Astrocyte (in vitro differentiated cells and primary cell): ENCODE results near the gene CHAF1A. TPM values are rescaled to one million over a fixed set of nuclear protein-coding genes. Genes with fewer than 3 reads are reported as not detected.

Experiments
- DNase-seq: peaks from one replicate; pipeline ENCODE4 v3.0.0-alpha.2; 2010; ENCODE audit warnings: low read depth
- FAIRE-seq: peaks from 2 replicates; lab custom pipeline; 2011; peaks lifted over from hg19 to GRCh38; lab: Jason Lieb, UNC
- H2AFZ ChIP-seq: 2 replicates; pipeline ENCODE4 v1.6.0; 2012; ENCODE audit warnings: low read depth, low read length, inconsistent platforms
- H3K27ac ChIP-seq: 2 replicates; pipeline ENCODE4 v1.5.1; 2011; ENCODE audit warnings: low read depth, low read length, inconsistent platforms
- H3K27me3 ChIP-seq: 2 replicates; pipeline ENCODE4 v1.6.0; 2011; ENCODE audit warnings: low read length, inconsistent platforms; ENCODE audit not compliant: insufficient read depth
- H3K36me3 ChIP-seq: 2 replicates; pipeline ENCODE4 v1.5.1; 2011; ENCODE audit warnings: low read length, inconsistent platforms; ENCODE audit not compliant: insufficient read depth
- H3K4me1 ChIP-seq: 2 replicates; pipeline ENCODE4 v1.5.1; 2011; ENCODE audit warnings: low read length, inconsistent platforms; ENCODE audit not compliant: insufficient read depth
- H3K4me2 ChIP-seq: 2 replicates; pipeline ENCODE4 v1.6.0; 2012; ENCODE audit warnings: low read length, inconsistent platforms
- H3K4me3 ChIP-seq: 2 replicates; pipeline ENCODE4 v1.5.1; 2011; ENCODE audit warnings: low read depth, mild to moderate bottlenecking, low read length, inconsistent platforms; ENCODE audit not compliant: insufficient read depth
- H3K79me2 ChIP-seq: 2 replicates; pipeline ENCODE4 v1.6.0; 2012; ENCODE audit warnings: mild to moderate bottlenecking, low read length, inconsistent platforms; ENCODE audit not compliant: insufficient read depth
- H3K9ac ChIP-seq: 2 replicates; pipeline ENCODE4 v1.6.0; 2012; ENCODE audit warnings: mild to moderate bottlenecking, low read length, inconsistent platforms
- H3K9me3 ChIP-seq: 2 replicates; pipeline ENCODE4 v1.5.1; 2012; ENCODE audit warnings: low read depth, mild to moderate bottlenecking, low read length, inconsistent platforms; ENCODE audit not compliant: insufficient read depth
- H4K20me1 ChIP-seq: 2 replicates; pipeline ENCODE4 v1.6.0; 2012; ENCODE audit warnings: low read length, inconsistent platforms; ENCODE audit not compliant: insufficient read depth
- H3K27ac Mint-ChIP-seq: one replicate; pipeline ENCODE4 v1.8.0; 2021; ENCODE audit warnings: mild to moderate bottlenecking, mixed read lengths; ENCODE audit not compliant: unreplicated experiment
- H3K27me3 Mint-ChIP-seq: one replicate; pipeline ENCODE4 v1.8.0; 2021; ENCODE audit warnings: low read depth, mixed read lengths; ENCODE audit not compliant: unreplicated experiment
- H3K36me3 Mint-ChIP-seq: one replicate; pipeline ENCODE4 v1.8.0; 2021; ENCODE audit warnings: low read depth, mixed read lengths; ENCODE audit not compliant: unreplicated experiment
- H3K4me1 Mint-ChIP-seq: one replicate; pipeline ENCODE4 v1.8.0; 2021; ENCODE audit warnings: low read depth, mixed read lengths; ENCODE audit not compliant: unreplicated experiment
- H3K4me3 Mint-ChIP-seq: one replicate; pipeline ENCODE4 v1.8.0; 2021; ENCODE audit warnings: mild to moderate bottlenecking, moderate library complexity, mixed read lengths; ENCODE audit not compliant: unreplicated experiment
- H3K9me3 Mint-ChIP-seq: one replicate; pipeline ENCODE4 v1.8.0; 2021; ENCODE audit warnings: mild to moderate bottlenecking, mixed read lengths; ENCODE audit not compliant: unreplicated experiment
- EZH2 ChIP-seq: IDR thresholded peaks from 2 replicates; pipeline ENCODE4 v1.6.1; 2012; ENCODE audit warnings: mild to moderate bottlenecking, low read length, inconsistent platforms; ENCODE audit not compliant: insufficient read depth
- total RNA-seq: library from RNA; stranded (reverse); gene quantifications from 2 replicates; pipeline ENCODE4 v1.2.1, GENCODE V29; 2021
- TF ChIP-seq, protein P1 (sequence below): IDR thresholded peaks from 2 replicates; pipeline ENCODE4 v1.5.1; 2011; ENCODE audit warnings: low read depth, mild to moderate bottlenecking, inconsistent platforms, low read length, moderate library complexity; ENCODE audit not compliant: insufficient read depth

CHAF1A gene
- total RNA-seq, 1 donor from 2014 or later, result 8.5 TPM

GRCh38 chr19:4437103-4437502, 34.7 kb downstream of the CHAF1A start:
- no peak overlapping the region for H3K27ac ChIP-seq
- H3K9ac ChIP-seq, result no peak overlapping the region
- no peak overlapping the region for H3K4me3 ChIP-seq
- no peaks in the 10 kb centered on the region for H3K4me1 ChIP-seq
- DNase-seq (no peak), FAIRE-seq (no peak)
- H4K20me1 ChIP-seq, result no peaks in the 10 kb centered on the region
- no peaks in the 10 kb centered on the region for H3K9me3 ChIP-seq
- H3K4me3 Mint-ChIP-seq, result no peak overlapping the region
- no peaks in the 10 kb centered on the region for H3K9me3 Mint-ChIP-seq
- no peaks in the 10 kb centered on the region for H3K79me2 ChIP-seq
- H3K4me1 Mint-ChIP-seq, result peaks cover 4% of the 10 kb centered on the region
- H2AFZ ChIP-seq, result no peak overlapping the region
- H3K36me3 ChIP-seq, result peaks cover 5% of the 10 kb centered on the region
- H3K27me3 Mint-ChIP-seq, result no peaks in the 10 kb centered on the region
- no peak for TF ChIP-seq EZH2
- TF ChIP-seq, protein P1, sequence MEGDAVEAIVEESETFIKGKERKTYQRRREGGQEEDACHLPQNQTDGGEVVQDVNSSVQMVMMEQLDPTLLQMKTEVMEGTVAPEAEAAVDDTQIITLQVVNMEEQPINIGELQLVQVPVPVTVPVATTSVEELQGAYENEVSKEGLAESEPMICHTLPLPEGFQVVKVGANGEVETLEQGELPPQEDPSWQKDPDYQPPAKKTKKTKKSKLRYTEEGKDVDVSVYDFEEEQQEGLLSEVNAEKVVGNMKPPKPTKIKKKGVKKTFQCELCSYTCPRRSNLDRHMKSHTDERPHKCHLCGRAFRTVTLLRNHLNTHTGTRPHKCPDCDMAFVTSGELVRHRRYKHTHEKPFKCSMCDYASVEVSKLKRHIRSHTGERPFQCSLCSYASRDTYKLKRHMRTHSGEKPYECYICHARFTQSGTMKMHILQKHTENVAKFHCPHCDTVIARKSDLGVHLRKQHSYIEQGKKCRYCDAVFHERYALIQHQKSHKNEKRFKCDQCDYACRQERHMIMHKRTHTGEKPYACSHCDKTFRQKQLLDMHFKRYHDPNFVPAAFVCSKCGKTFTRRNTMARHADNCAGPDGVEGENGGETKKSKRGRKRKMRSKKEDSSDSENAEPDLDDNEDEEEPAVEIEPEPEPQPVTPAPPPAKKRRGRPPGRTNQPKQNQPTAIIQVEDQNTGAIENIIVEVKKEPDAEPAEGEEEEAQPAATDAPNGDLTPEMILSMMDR, result no peak
- H3K27me3 ChIP-seq, result no peaks in the 10 kb centered on the region
- no peak overlapping the region for H3K27ac Mint-ChIP-seq
- no peak overlapping the region for H3K4me2 ChIP-seq
- peaks cover 11% of the 10 kb centered on the region for H3K36me3 Mint-ChIP-seq

DNA sequence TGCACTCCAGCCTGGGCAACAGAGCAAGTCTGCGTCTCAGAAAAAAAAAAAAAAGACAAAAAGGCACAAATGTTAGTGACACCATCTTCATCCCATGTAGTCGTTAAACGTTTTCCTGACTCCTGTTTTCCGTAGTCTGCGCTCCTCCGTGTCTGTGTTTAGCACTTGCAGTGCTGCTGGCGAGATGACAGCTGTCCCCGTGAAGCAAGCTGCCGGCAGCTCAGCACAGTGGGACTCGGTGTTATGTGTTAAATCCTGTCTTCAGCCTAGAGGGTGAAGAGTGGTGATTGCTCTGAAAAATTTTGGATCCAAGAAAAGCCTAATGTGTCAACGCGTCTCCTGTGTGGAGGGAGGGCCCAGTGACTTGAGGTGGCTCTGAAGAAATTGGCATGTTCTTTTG, 36.8 kb downstream of the CHAF1A start:
- Histone ChIP-seq H3K27me3 (no peaks in the 10 kb centered on the region), H3K79me2 (no peaks in the 10 kb centered on the region), H3K4me2 (no peak overlapping the region), H2AFZ (no peak overlapping the region), H3K27ac (no peak overlapping the region), H3K9me3 (no peaks in the 10 kb centered on the region), H3K9ac (no peak overlapping the region), H3K36me3 (peaks cover 3% of the 10 kb centered on the region), H4K20me1 (no peaks in the 10 kb centered on the region), H3K4me3 (no peak overlapping the region), H3K4me1 (no peaks in the 10 kb centered on the region)
- Mint-ChIP-seq H3K4me1 (peaks cover 4% of the 10 kb centered on the region), H3K27ac (no peak overlapping the region), H3K9me3 (no peaks in the 10 kb centered on the region), H3K4me3 (no peak overlapping the region), H3K27me3 (no peaks in the 10 kb centered on the region), H3K36me3 (peaks cover 13% of the 10 kb centered on the region)
- no peak for TF ChIP-seq EZH2
- TF ChIP-seq, protein P1, result no peak
- DNase-seq, result no peak
- FAIRE-seq, result no peak

DNA sequence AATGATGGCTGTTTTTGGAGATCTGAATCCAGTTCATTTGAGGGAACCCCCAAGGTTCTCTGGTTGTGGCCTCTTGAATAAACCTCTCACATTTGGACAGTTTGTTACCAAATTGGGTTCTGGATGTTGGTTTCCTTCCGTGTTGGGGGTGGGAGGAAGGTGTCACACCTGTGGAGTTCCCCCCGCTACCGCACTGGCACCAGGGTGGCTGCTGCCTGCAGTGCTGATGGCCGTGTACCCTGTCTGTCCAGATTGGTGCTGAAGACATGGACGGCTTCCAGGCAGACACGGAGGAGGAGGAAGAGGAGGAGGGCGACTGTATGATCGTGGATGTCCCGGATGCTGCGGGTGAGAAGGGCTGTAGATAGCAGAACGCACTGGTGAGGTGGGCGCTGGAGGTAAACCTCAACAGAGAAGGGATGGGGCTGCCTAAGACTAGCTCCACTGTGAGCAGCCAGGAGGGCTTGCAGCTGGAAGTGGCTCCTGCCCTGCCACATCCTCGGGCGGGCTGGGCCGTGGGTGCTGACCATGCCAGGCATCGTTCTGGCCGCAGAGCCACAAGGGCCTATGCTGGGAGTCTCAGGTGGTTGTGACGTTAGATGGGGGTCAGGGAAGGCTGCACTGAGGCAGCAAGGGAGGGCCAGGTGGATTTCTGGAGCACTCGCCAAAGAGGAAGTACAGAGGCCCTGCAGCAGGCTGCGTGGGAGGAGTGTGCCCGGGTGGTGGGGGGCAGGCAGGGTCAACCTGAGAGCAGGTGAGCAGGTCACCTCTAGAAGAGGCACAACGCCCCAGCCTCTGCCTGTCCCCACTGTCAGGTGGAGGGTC, 39.8 kb downstream of the CHAF1A start:
- H3K4me3 Mint-ChIP-seq, result no peak overlapping the region
- H3K36me3 ChIP-seq, result peaks cover 3% of the 10 kb centered on the region
- no peaks in the 10 kb centered on the region for H3K9me3 Mint-ChIP-seq
- no peaks in the 10 kb centered on the region for H3K27me3 ChIP-seq
- H3K4me2 ChIP-seq, result no peak overlapping the region
- no peak overlapping the region for H3K27ac ChIP-seq
- FAIRE-seq (no peak), DNase-seq (no peak)
- H3K27ac Mint-ChIP-seq, result no peak overlapping the region
- H2AFZ ChIP-seq, result no peak overlapping the region
- peaks cover 16% of the 10 kb centered on the region for H4K20me1 ChIP-seq
- H3K9ac ChIP-seq, result no peak overlapping the region
- H3K79me2 ChIP-seq, result no peaks in the 10 kb centered on the region
- no peaks in the 10 kb centered on the region for H3K4me1 ChIP-seq
- no peaks in the 10 kb centered on the region for H3K9me3 ChIP-seq
- H3K4me3 ChIP-seq, result no peak overlapping the region
- H3K36me3 Mint-ChIP-seq, result peaks cover 7% of the 10 kb centered on the region
- H3K4me1 Mint-ChIP-seq, result peaks cover 4% of the 10 kb centered on the region
- H3K27me3 Mint-ChIP-seq, result no peaks in the 10 kb centered on the region
- TF ChIP-seq EZH2, result no peak
- TF ChIP-seq, protein P1, result no peak
